ENCODE data around the gene PCDHGA2.

DNA sequence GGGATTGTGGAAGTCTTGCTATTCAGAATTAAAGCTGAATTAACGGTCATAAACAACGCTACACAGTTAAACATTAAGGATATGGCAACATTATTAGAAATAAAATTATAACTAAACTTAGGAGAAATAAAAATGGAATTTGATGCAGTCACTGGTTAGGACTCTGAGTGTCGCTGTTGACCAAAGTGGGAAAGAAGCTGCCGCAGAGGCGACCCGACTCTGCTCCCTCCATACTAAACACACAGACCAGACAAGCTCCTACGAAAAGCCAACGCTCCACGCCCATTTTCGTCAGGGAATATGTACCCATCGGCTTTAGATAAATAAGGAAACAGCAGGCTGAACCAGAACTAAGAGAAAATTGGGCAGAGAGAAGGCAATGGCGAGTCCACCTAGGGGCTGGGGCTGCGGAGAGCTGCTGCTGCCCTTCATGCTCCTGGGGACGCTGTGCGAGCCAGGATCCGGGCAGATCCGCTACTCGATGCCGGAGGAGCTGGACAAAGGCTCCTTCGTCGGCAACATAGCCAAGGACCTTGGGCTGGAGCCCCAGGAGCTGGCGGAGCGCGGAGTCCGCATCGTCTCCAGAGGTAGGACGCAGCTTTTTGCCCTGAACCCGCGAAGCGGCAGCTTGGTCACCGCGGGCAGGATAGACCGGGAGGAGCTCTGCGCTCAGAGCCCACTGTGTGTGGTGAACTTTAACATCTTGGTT lies 25.5 kb downstream of the PCDHGA2 start, which contains the start of gene PCDHGA5:
- TF ChIP-seq, protein P1, sequence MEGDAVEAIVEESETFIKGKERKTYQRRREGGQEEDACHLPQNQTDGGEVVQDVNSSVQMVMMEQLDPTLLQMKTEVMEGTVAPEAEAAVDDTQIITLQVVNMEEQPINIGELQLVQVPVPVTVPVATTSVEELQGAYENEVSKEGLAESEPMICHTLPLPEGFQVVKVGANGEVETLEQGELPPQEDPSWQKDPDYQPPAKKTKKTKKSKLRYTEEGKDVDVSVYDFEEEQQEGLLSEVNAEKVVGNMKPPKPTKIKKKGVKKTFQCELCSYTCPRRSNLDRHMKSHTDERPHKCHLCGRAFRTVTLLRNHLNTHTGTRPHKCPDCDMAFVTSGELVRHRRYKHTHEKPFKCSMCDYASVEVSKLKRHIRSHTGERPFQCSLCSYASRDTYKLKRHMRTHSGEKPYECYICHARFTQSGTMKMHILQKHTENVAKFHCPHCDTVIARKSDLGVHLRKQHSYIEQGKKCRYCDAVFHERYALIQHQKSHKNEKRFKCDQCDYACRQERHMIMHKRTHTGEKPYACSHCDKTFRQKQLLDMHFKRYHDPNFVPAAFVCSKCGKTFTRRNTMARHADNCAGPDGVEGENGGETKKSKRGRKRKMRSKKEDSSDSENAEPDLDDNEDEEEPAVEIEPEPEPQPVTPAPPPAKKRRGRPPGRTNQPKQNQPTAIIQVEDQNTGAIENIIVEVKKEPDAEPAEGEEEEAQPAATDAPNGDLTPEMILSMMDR (IDR thresholded peaks at IDR 0.05; ENCODE audit: low read depth, low read length, missing input control) = no peak
- no peak for TF ChIP-seq RAD21 (IDR thresholded peaks at IDR 0.05)
